IMR-90 (cell line): ENCODE results near the gene PRKAG2. TPM values are rescaled to one million over a fixed set of nuclear protein-coding genes. Genes with fewer than 3 reads are reported as not detected.

Experiments used
- ATAC-seq: fragments of 200-7000 bp; cut with Tn5 transposase; 2 replicates; pipeline ENCODE4 v1.9.1; 2020; ENCODE audit warnings: low read depth, mild to moderate bottlenecking, moderate library complexity
- BruUV-seq: library from RNA; stranded (reverse); fragments of 400-500 nt; replicated peaks from 2 replicates; lab custom pipeline; 2021; lab: Mats Ljungman, UMichigan
- CTCF ChIA-PET: fragments of 300-600 bp; formaldehyde crosslinking; extraction: SDS; loops from one replicate; lab custom pipeline; 2021; ENCODE audit warnings: antibody characterized with exemption; lab: Yijun Ruan, JAX
- POLR2A ChIA-PET: fragments of 300-600 bp; sonication (Branson Sonifier 250); formaldehyde crosslinking; loops from one replicate; lab custom pipeline; 2022; ENCODE audit warnings: antibody characterized with exemption; ENCODE audit not compliant: unreplicated experiment; lab: Charles Lee
- DNase-seq: peaks from one replicate; pipeline ENCODE4 v3.0.0; 2013
- H2AFZ ChIP-seq: replicated peaks from 2 replicates; pipeline ENCODE3; 2013; ENCODE audit warnings: low read length, mild to moderate bottlenecking; ENCODE audit not compliant: poor library complexity
- H2AK5ac ChIP-seq: 2 replicates; pipeline ENCODE4 v1.6.1; 2013; ENCODE audit warnings: low read depth, low read length, inconsistent platforms
- H2AK9ac ChIP-seq: replicated peaks from 2 replicates; pipeline ENCODE3; 2013; ENCODE audit warnings: mild to moderate bottlenecking, low read depth, low read length, moderate library complexity; ENCODE audit not compliant: poor library complexity
- H2BK120ac ChIP-seq: 2 replicates; pipeline ENCODE4 v1.6.1; 2013; ENCODE audit warnings: low read depth, low read length, inconsistent platforms
- H2BK15ac ChIP-seq: 3 replicates; pipeline ENCODE4 v1.6.1; 2013; ENCODE audit warnings: low read depth, low read length, inconsistent platforms
- H2BK20ac ChIP-seq: 2 replicates; pipeline ENCODE4 v1.6.1; 2013; ENCODE audit warnings: low read depth, mild to moderate bottlenecking, inconsistent platforms, low read length, moderate library complexity
- H2BK5ac ChIP-seq: 2 replicates; pipeline ENCODE4 v1.6.1; 2013; ENCODE audit warnings: mild to moderate bottlenecking, low read depth, low read length, inconsistent platforms; ENCODE audit not compliant: poor library complexity, severe bottlenecking
- H3K14ac ChIP-seq: replicated peaks from 2 replicates; pipeline ENCODE4 v1.6.1; 2013; ENCODE audit warnings: low read depth, low read length, inconsistent platforms
- H3K18ac ChIP-seq: 2 replicates; pipeline ENCODE4 v1.6.1; 2013; ENCODE audit warnings: low read depth, low read length, control low read depth
- H3K23ac ChIP-seq: 2 replicates; pipeline ENCODE4 v1.6.1; 2013; ENCODE audit warnings: low read depth, low read length, inconsistent platforms
- H3K27ac ChIP-seq: 2 replicates; pipeline ENCODE4 v1.5.1; 2013; ENCODE audit warnings: mild to moderate bottlenecking, control low read depth, low read length; ENCODE audit not compliant: insufficient read depth
- H3K27me3 ChIP-seq: 2 replicates; pipeline ENCODE4 v1.6.1; 2013; ENCODE audit warnings: low read length; ENCODE audit not compliant: control insufficient read depth, insufficient read depth
- H3K36me3 ChIP-seq: 2 replicates; pipeline ENCODE4 v1.6.1; 2013; ENCODE audit warnings: low read length, mixed read lengths; ENCODE audit not compliant: control insufficient read depth, insufficient read depth
- H3K4ac ChIP-seq: 2 replicates; pipeline ENCODE4 v1.6.1; 2013; ENCODE audit warnings: low read depth, low read length, inconsistent platforms
- H3K4me1 ChIP-seq: 2 replicates; pipeline ENCODE4 v1.6.1; 2013; ENCODE audit warnings: low read length, mixed read lengths; ENCODE audit not compliant: control insufficient read depth, insufficient read depth
- H3K4me2 ChIP-seq: 2 replicates; pipeline ENCODE4 v1.6.1; 2013; ENCODE audit warnings: low read depth, mild to moderate bottlenecking, control low read depth, low read length, moderate library complexity
- H3K4me3 ChIP-seq: 2 replicates; pipeline ENCODE4 v1.5.1; 2013; ENCODE audit warnings: low read depth, mild to moderate bottlenecking, control low read depth, low read length, moderate library complexity; ENCODE audit not compliant: insufficient read depth
- H3K56ac ChIP-seq: 2 replicates; pipeline ENCODE4 v1.6.1; 2013; ENCODE audit warnings: low read length, inconsistent platforms; ENCODE audit not compliant: insufficient read depth; ENCODE audit errors: extremely low read depth
- H3K79me1 ChIP-seq, 2 experiments: 2 replicates each; pipeline ENCODE4 v1.6.1; 2013; ENCODE audit warnings: low read length in 2 of 2, inconsistent platforms in 1 of 2, low read depth in 1 of 2
- H3K9ac ChIP-seq: 2 replicates; pipeline ENCODE4 v1.6.1; 2013; ENCODE audit warnings: low read depth, low read length, control low read depth
- H3K9me1 ChIP-seq: 2 replicates; pipeline ENCODE4 v1.6.1; 2013; ENCODE audit warnings: low read length, inconsistent platforms; ENCODE audit not compliant: insufficient read depth
- H3K9me3 ChIP-seq: 2 replicates; pipeline ENCODE4 v1.6.1; 2013; ENCODE audit warnings: low read length; ENCODE audit not compliant: control insufficient read depth, insufficient read depth
- H4K20me1 ChIP-seq: 2 replicates; pipeline ENCODE4 v1.6.1; 2013; ENCODE audit warnings: low read length, inconsistent platforms; ENCODE audit not compliant: insufficient read depth
- H4K5ac ChIP-seq: 2 replicates; pipeline ENCODE4 v1.6.1; 2013; ENCODE audit warnings: mild to moderate bottlenecking, low read depth, low read length, control low read depth
- H4K8ac ChIP-seq, 2 experiments: 2 replicates each; pipeline ENCODE4 v1.6.1; 2013; ENCODE audit warnings: low read depth in 2 of 2, low read length in 2 of 2, control low read depth in 1 of 2, inconsistent platforms in 1 of 2
- H4K91ac ChIP-seq: 2 replicates; pipeline ENCODE4 v1.6.1; 2013; ENCODE audit warnings: low read depth, low read length, inconsistent platforms; ENCODE audit not compliant: insufficient read depth
- BHLHE40 ChIP-seq: fragments of 150-350 bp; IDR thresholded peaks from 2 replicates; pipeline ENCODE4 v1.6.1; 2016; ENCODE audit warnings: mild to moderate bottlenecking, low read depth, low read length
- CEBPB ChIP-seq: IDR thresholded peaks from 2 replicates; pipeline ENCODE4 v1.6.1; 2012; ENCODE audit warnings: low read depth, low read length, improper control_type of control experiment
- CHD1 ChIP-seq: IDR thresholded peaks from 2 replicates; pipeline ENCODE4 v1.6.1; 2012; ENCODE audit warnings: low read depth, low read length, improper control_type of control experiment
- CTCF ChIP-seq: conservative IDR thresholded peaks from 2 replicates; pipeline ENCODE4 v1.5.1; 2012; ENCODE audit warnings: mild to moderate bottlenecking, low read depth, low read length, improper control_type of control experiment
- ELK1 ChIP-seq: fragments of 150-350 bp; IDR thresholded peaks from 2 replicates; pipeline ENCODE4 v1.6.1; 2016; ENCODE audit warnings: low read depth, mild to moderate bottlenecking, low read length, moderate library complexity, borderline replicate concordance
- MAZ ChIP-seq: IDR thresholded peaks from 2 replicates; pipeline ENCODE4 v1.6.1; 2012; ENCODE audit warnings: low read depth, mild to moderate bottlenecking, low read length, improper control_type of control experiment, moderate library complexity, borderline replicate concordance
- NFE2L2 ChIP-seq: fragments of 150-350 bp; IDR thresholded peaks from 2 replicates; pipeline ENCODE4 v1.6.1; 2016; ENCODE audit warnings: low read depth, mild to moderate bottlenecking, low read length
- POLR2A ChIP-seq: IDR thresholded peaks from 2 replicates; pipeline ENCODE4 v1.6.1; 2012; ENCODE audit warnings: mild to moderate bottlenecking, low read depth, low read length
- RAD21 ChIP-seq: IDR thresholded peaks from 2 replicates; pipeline ENCODE4 v1.6.1; 2012; ENCODE audit warnings: low read length, improper control_type of control experiment
- RCOR1 ChIP-seq: IDR thresholded peaks from 2 replicates; pipeline ENCODE4 v1.6.1; 2012; ENCODE audit warnings: mild to moderate bottlenecking, low read length, improper control_type of control experiment; ENCODE audit not compliant: insufficient replicate concordance
- SMC3 ChIP-seq: fragments of 150-350 bp; IDR thresholded peaks from 2 replicates; pipeline ENCODE4 v1.6.1; 2016; ENCODE audit warnings: low read depth, mild to moderate bottlenecking, antibody characterized with exemption, low read length, moderate library complexity
- whole genome bisulfite sequencing, 2 experiments: methylation state at CpG; one replicate each; pipeline versions ENCODE4 v1.1.5 to v1.1.7; 2013; ENCODE audit warnings: missing lambda C conversion rate in 2 of 2; ENCODE audit not compliant: insufficient read length in 1 of 2; ENCODE audit errors: extremely low coverage in 2 of 2; 5-methylcytosine and 5-hydroxymethylcytosine counted together
- dilution Hi-C: fragments of 300-500 bp; cut with HindIII; formaldehyde crosslinking; loops from one replicate; pipeline ENCODE4 v1.14.3; 2018; ENCODE audit warnings: low sequenced_read_pairs; ENCODE audit not compliant: unreplicated experiment
- in situ Hi-C: fragments of 300-500 bp; cut with MboI; formaldehyde crosslinking; loops from 3 replicates; pipeline ENCODE4 v1.14.3; 2019; ENCODE audit warnings: low sequenced_read_pairs, inconsistent platforms, mixed read lengths
- intact Hi-C: fragments of 100-400 bp; cut with micrococcal nuclease; formaldehyde crosslinking; loops from 2 replicates; pipeline ENCODE4 v1.10.0; 2022
- polyA plus RNA-seq, 3 experiments: library from polyadenylated mRNA; depleted of rRNA; stranded (reverse); fragments of >200 nt; gene quantifications; 2 replicates each; pipeline ENCODE4 v1.2.3, GENCODE V29; 2012; ENCODE audit warnings: low replicate concordance in 1 of 3
- total RNA-seq: library from RNA; depleted of rRNA; stranded (reverse); fragments of >200 nt; gene quantifications from 2 replicates; pipeline ENCODE4 v1.2.3, GENCODE V29; 2012

The PRKAG2 gene
- total and polyA plus RNA-seq, 2 of the 4 experiments (the other 2 are of a cell fraction) = 15.4 to 21.6 TPM

- peak overlapping the region; percentile 85; the same call in 1 of the 2 replicates for H2BK120ac ChIP-seq
- in situ Hi-C loops (loop anchor here (25.0 kb wide), 2 partner anchors 297 to 397 kb away; no protein-coding TSS in a partner anchor), dilution Hi-C loops (no loop called here), intact Hi-C loops (loop anchor here (1.0 to 5.0 kb wide), 4 partner anchors 189 to 447 kb away; partner anchors contain the start of gene RHEB)
- H3K4me3 ChIP-seq = no peak overlapping the region
- peak overlapping the region; percentile 62; the same call in 1 of the 2 replicates for H2BK20ac ChIP-seq
- H3K4me1 ChIP-seq = peaks cover 32% of the 10 kb centered on the region
- H3K27ac ChIP-seq = no peak overlapping the region
- H3K9ac ChIP-seq = no peak overlapping the region
- H2AFZ ChIP-seq = no peak overlapping the region
- WGBS, 2 experiments = 83% methylated on average over 11 of the region's 18 CpGs; no CpG with 5 or more reads in 1 of the 2 experiments
- no peak overlapping the region for H3K18ac ChIP-seq
- no peaks in the 10 kb centered on the region for H3K9me3 ChIP-seq
- CTCF ChIA-PET = interaction anchor here (0.6 to 1.9 kb wide), 11 partner anchors 10 to 444 kb away, joined by 3 to 6 read pairs (median 3); no protein-coding TSS in a partner anchor
- peak overlapping the region; percentile 71 for H2AK5ac ChIP-seq
- no peak overlapping the region for H3K4me2 ChIP-seq
- H3K14ac ChIP-seq = no peak overlapping the region; the same call in 1 of the 2 replicates
- H4K91ac ChIP-seq = peak overlapping the region; percentile 20; the same call in 1 of the 2 replicates
- H4K8ac ChIP-seq = no peak overlapping the region
- no peak overlapping the region for H2AK9ac ChIP-seq
- H2BK5ac ChIP-seq = no peak overlapping the region
- ATAC-seq (no peak), DNase-seq (no peak)
- peaks cover 25% of the 10 kb centered on the region for H3K27me3 ChIP-seq
- POLR2A ChIA-PET = no interaction called here
- peaks cover 22% of the 10 kb centered on the region for H3K9me1 ChIP-seq
- no peaks in the 10 kb centered on the region; the same call in 1 of the 2 replicates for H4K20me1 ChIP-seq
- TF ChIP-seq BHLHE40 (no peak), RAD21 (no peak), RCOR1 (no peak), SMC3 (no peak), ELK1 (no peak), CEBPB (no peak), NFE2L2 (no peak), MAZ (no peak), CTCF (no peak), POLR2A (no peak), CHD1 (no peak)
- H3K56ac ChIP-seq = no peak overlapping the region
- H2BK15ac ChIP-seq = peak overlapping the region; percentile 91; the same call in 2 of the 3 replicates
- H3K4ac ChIP-seq = peak overlapping the region; percentile 65
- no peak overlapping the region for H3K23ac ChIP-seq
- H3K79me1 ChIP-seq = peaks cover 0 to 9% of the 10 kb centered on the region in 2 experiments; a peak in 1 of 4 replicates
- no TSS peak for BruUV-seq
- no peak overlapping the region for H4K5ac ChIP-seq
- no peaks in the 10 kb centered on the region for H3K36me3 ChIP-seq
Observed at GRCh38 chr7:151758622-151759540, 118.0 kb downstream of the PRKAG2 start.
